Measurements from ENCODE around the gene ZC3H15.

The ZC3H15 gene

DNA sequence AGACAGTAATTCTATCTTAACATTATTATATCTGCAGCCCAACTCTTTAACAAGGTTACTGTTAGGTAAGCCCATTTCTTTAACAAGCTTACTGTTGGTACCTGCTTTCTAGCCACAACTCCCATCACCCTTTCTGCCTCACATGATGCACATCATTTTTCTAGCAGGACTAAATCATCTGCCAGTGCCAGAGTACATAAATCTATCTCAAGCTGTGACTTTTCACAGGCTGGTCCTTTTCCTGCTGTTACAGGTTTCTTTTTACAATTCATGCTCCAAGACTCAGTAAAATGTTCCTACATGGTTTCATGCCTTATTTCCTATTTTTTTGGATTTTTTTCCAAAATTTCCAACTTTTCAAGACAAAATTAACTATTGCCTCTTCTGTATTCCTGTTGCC is 30.4 kb upstream of the ZC3H15 start:
- Histone ChIP-seq H3K9me2 (replicated peaks; ENCODE audit: insufficient read depth, low read length) (no peaks in the 10 kb centered on the region), H3K4me2 (ENCODE audit: low read depth, low read length, poor library complexity, severe bottlenecking) (no peak overlapping the region), H3K27ac (ENCODE audit: low read depth, low read length) (no peak overlapping the region), H3K9ac (ENCODE audit: low read length) (no peak overlapping the region), H3F3A (ENCODE audit: insufficient read depth) (no peaks in the 10 kb centered on the region), H3K9me3 (ENCODE audit: insufficient read depth, low read length) (no peaks in the 10 kb centered on the region), H4K20me1 (ENCODE audit: low read depth, low read length) (no peaks in the 10 kb centered on the region), H3K36me3 (ENCODE audit: low read length) (no peaks in the 10 kb centered on the region), H3K79me2 (ENCODE audit: insufficient read depth, low read length) (no peaks in the 10 kb centered on the region), H3K27me3 (ENCODE audit: low read length) (no peaks in the 10 kb centered on the region), H3K4me3 (ENCODE audit: insufficient read depth, low read length, poor library complexity, severe bottlenecking) (no peak overlapping the region), H2AFZ (ENCODE audit: low read depth, low read length, severe bottlenecking) (no peak overlapping the region)
- TF ChIP-seq, protein P1, sequence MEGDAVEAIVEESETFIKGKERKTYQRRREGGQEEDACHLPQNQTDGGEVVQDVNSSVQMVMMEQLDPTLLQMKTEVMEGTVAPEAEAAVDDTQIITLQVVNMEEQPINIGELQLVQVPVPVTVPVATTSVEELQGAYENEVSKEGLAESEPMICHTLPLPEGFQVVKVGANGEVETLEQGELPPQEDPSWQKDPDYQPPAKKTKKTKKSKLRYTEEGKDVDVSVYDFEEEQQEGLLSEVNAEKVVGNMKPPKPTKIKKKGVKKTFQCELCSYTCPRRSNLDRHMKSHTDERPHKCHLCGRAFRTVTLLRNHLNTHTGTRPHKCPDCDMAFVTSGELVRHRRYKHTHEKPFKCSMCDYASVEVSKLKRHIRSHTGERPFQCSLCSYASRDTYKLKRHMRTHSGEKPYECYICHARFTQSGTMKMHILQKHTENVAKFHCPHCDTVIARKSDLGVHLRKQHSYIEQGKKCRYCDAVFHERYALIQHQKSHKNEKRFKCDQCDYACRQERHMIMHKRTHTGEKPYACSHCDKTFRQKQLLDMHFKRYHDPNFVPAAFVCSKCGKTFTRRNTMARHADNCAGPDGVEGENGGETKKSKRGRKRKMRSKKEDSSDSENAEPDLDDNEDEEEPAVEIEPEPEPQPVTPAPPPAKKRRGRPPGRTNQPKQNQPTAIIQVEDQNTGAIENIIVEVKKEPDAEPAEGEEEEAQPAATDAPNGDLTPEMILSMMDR (IDR thresholded peaks at IDR 0.05; ENCODE audit: insufficient read depth, low read length, poor library complexity, severe bottlenecking) = no peak
- TF ChIP-seq EZH2phosphoT487 (conservative IDR thresholded peaks at IDR 0.05; ENCODE audit: low read length) = no peak

DNA sequence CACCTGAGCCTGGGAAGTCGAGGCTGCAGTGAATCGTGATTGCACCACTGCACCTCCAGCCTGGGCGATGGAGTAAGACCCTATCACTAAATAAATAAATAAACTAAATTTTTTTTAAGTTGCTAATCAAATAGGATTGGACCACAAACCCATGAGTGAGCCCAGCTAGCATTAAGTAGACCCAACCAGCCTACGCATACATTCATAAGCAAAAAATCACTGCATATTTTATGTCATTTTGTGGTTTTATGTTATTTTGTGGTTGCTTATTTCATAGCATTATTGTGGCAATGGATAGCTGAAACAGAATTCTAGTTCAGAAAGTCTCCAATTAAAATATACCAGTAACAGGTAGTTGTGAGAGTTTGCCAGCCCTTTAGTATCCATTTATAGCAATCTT is 29.1 kb upstream of the ZC3H15 start:
- H3K27ac ChIP-seq (ENCODE audit: low read depth, low read length) = no peak overlapping the region
- H4K20me1 ChIP-seq (ENCODE audit: low read depth, low read length) = no peaks in the 10 kb centered on the region
- H3K9me3 ChIP-seq (ENCODE audit: insufficient read depth, low read length) = no peaks in the 10 kb centered on the region
- H3K79me2 ChIP-seq (ENCODE audit: insufficient read depth, low read length) = no peaks in the 10 kb centered on the region
- H3K4me2 ChIP-seq (ENCODE audit: low read depth, low read length, poor library complexity, severe bottlenecking) = no peak overlapping the region
- H3F3A ChIP-seq (ENCODE audit: insufficient read depth) = no peaks in the 10 kb centered on the region
- TF ChIP-seq, protein P1 (IDR thresholded peaks at IDR 0.05; ENCODE audit: insufficient read depth, low read length, poor library complexity, severe bottlenecking) = no peak
- no peak for TF ChIP-seq EZH2phosphoT487 (conservative IDR thresholded peaks at IDR 0.05; ENCODE audit: low read length)
- H3K36me3 ChIP-seq (ENCODE audit: low read length) = no peaks in the 10 kb centered on the region
- H3K9me2 ChIP-seq (replicated peaks; ENCODE audit: insufficient read depth, low read length) = no peaks in the 10 kb centered on the region
- no peaks in the 10 kb centered on the region for H3K27me3 ChIP-seq (ENCODE audit: low read length)
- H3K9ac ChIP-seq (ENCODE audit: low read length) = no peak overlapping the region
- H3K4me3 ChIP-seq (ENCODE audit: insufficient read depth, low read length, poor library complexity, severe bottlenecking) = no peak overlapping the region
- H2AFZ ChIP-seq (ENCODE audit: low read depth, low read length, severe bottlenecking) = no peak overlapping the region

DNA sequence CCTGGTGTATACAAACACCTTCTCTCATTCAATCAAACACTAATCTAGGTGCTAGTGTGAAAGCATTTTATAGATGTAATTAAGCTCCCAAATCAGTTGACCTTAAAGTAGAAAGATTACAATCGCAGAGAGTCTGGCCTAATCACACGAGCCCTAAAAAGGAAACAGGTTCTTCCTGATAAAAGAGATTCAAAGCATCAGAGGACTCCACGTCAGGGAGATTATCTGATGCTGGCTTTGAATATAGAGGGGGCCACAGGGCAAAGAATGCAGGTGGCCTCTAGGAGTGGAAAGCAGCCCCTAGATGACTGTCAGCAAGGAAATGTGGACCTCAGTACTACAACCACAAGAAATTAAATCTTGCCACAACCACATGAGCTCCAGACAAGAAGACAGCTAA is 28.2 kb upstream of the ZC3H15 start:
- Histone ChIP-seq H3K27me3 (ENCODE audit: low read length) (no peaks in the 10 kb centered on the region), H2AFZ (ENCODE audit: low read depth, low read length, severe bottlenecking) (no peak overlapping the region), H3K27ac (ENCODE audit: low read depth, low read length) (no peak overlapping the region), H3K9me2 (replicated peaks; ENCODE audit: insufficient read depth, low read length) (no peaks in the 10 kb centered on the region), H3K4me2 (ENCODE audit: low read depth, low read length, poor library complexity, severe bottlenecking) (no peak overlapping the region), H4K20me1 (ENCODE audit: low read depth, low read length) (no peaks in the 10 kb centered on the region), H3K9me3 (ENCODE audit: insufficient read depth, low read length) (no peaks in the 10 kb centered on the region), H3K4me3 (ENCODE audit: insufficient read depth, low read length, poor library complexity, severe bottlenecking) (no peak overlapping the region), H3K79me2 (ENCODE audit: insufficient read depth, low read length) (no peaks in the 10 kb centered on the region), H3F3A (ENCODE audit: insufficient read depth) (no peaks in the 10 kb centered on the region), H3K36me3 (ENCODE audit: low read length) (no peaks in the 10 kb centered on the region), H3K9ac (ENCODE audit: low read length) (no peak overlapping the region)
- TF ChIP-seq, protein P1 (IDR thresholded peaks at IDR 0.05; ENCODE audit: insufficient read depth, low read length, poor library complexity, severe bottlenecking) = no peak
- no peak for TF ChIP-seq EZH2phosphoT487 (conservative IDR thresholded peaks at IDR 0.05; ENCODE audit: low read length)
